Stimulated activated CD4-positive, alpha-beta T cell treated with anti-CD3 and anti-CD28 coated beads, Interleukin-1b, Interleukin-23, amount 100 ng/mL, for 24 hours (primary cell): ENCODE results near the gene FAM72B.
"Not testable (repeated sequence)": the region's sequence is repeated elsewhere in the genome, so short reads cannot be mapped to it uniquely, and the experiment has no call there.

Source experiments
- DNase-seq, 4 experiments: peaks; one replicate each; pipeline ENCODE4 v3.0.0-alpha.2; 2020; ENCODE audit warnings: low read depth in 4 of 4, low spot score in 1 of 4

FAM72B gene

GRCh38 chr1:121184290-121185127 lies at the start of gene FAM72B, which contains the start of gene SRGAP2C:
TSS of gene FAM72B (minus strand) at chr1:121184340. CDS start at chr1:121183489, 851 bp downstream.
TSS of gene SRGAP2C (plus strand) at chr1:121184975. CDS start at chr1:121187447, 2,472 bp downstream.
- peak; percentile 57 to 80 (median 72) for DNase-seq

- not testable (repeated sequence) for DNase-seq
Measured at GRCh38 chr1:121232445-121233125, 48.4 kb upstream of the FAM72B start.

- DNase-seq = not testable (repeated sequence)
Measured at GRCh38 chr1:121230636-121231035, 46.5 kb upstream of the FAM72B start.

- not testable (repeated sequence) for DNase-seq
Measured at GRCh38 chr1:121227544-121228330, 43.6 kb upstream of the FAM72B start.

GRCh38 chr1:121226925-121227324 lies 42.8 kb upstream of the FAM72B start:
- DNase-seq = not testable (repeated sequence)

- DNase-seq = not testable (repeated sequence)
Measured at GRCh38 chr1:121226295-121226904, 42.3 kb upstream of the FAM72B start.

- not testable (repeated sequence) for DNase-seq
Measured at GRCh38 chr1:121224714-121225113, 40.6 kb upstream of the FAM72B start.

- DNase-seq = not testable (repeated sequence)
Measured at GRCh38 chr1:121221770-121222169, 37.6 kb upstream of the FAM72B start.

GRCh38 chr1:121216676-121217075 lies 32.5 kb upstream of the FAM72B start:
- DNase-seq = not testable (repeated sequence)

- not testable (repeated sequence) for DNase-seq
Measured at GRCh38 chr1:121215699-121216417, 31.7 kb upstream of the FAM72B start.

GRCh38 chr1:121214544-121215156 lies 30.5 kb upstream of the FAM72B start:
- not testable (repeated sequence) for DNase-seq

- DNase-seq = not testable (repeated sequence)
Measured at GRCh38 chr1:121213491-121213890, 29.4 kb upstream of the FAM72B start.

GRCh38 chr1:121210778-121211177 lies 26.6 kb upstream of the FAM72B start:
- not testable (repeated sequence) for DNase-seq

- DNase-seq = not testable (repeated sequence)
Measured at GRCh38 chr1:121208375-121208774, 24.2 kb upstream of the FAM72B start.

GRCh38 chr1:121207328-121207727 lies 23.2 kb upstream of the FAM72B start:
- not testable (repeated sequence) for DNase-seq

- DNase-seq = not testable (repeated sequence)
Measured at GRCh38 chr1:121205786-121206711, 21.9 kb upstream of the FAM72B start.

GRCh38 chr1:121202986-121203385 lies 18.8 kb upstream of the FAM72B start:
- DNase-seq = not testable (repeated sequence)
